Dermis microvascular lymphatic vessel endothelial cell (primary cell): ENCODE measurements around the gene CCNQ. TPM values are rescaled to one million over a fixed set of nuclear protein-coding genes. Genes with fewer than 3 reads are reported as not detected.

Source experiments
- DNase-seq, 2 donors: peaks; one replicate each; pipeline versions ENCODE4 v3.0.0 to v3.0.0-alpha.2; 2010; ENCODE audit warnings: low read depth in 2 of 2
- total RNA-seq: library from RNA; depleted of rRNA; stranded (reverse); fragments of >200 nt; gene quantifications from 2 replicates; pipeline ENCODE4 v1.2.1, GENCODE V29; 2014

Gene CCNQ
- total RNA-seq, 1 donor from 2014 or later: 39.0 TPM

GRCh38 chrX:153539171-153539978 is 59.6 kb downstream of the CCNQ start:
- peak; percentile 33 to 57 for DNase-seq

DNA sequence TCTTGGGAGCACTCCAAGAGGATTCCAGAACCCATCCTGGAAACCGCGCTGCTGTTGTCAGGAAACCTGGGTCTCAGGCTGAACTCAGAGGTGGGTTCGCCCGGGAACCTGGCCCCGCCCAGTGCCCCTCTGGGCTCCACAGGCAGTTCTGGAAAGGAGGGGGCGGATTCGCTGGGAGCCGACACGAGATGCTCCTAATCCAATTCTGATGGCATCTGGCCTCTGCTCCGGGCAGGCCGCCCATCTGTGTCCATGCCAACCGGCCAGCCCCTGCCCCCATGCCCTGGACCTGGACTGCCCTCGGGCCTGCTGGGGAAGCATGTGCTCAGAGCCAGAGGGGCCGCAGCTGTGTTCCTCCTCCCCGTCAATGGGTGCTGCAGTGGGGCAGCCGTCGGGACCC is 60.5 kb downstream of the CCNQ start:
- no peak for DNase-seq

Other genes starting within 250 kb of the CCNQ start
- not detected in 2 replicates for gene PNMA6E, start 197.8 kb downstream of the CCNQ start, total RNA-seq
- 0.39 and 0.89 TPM in 2 replicates for gene ZFP92, start 187.7 kb downstream of the CCNQ start, total RNA-seq
- 2.3 and 7.6 TPM in 2 replicates for gene TREX2, start 153.1 kb downstream of the CCNQ start, total RNA-seq
- gene HAUS7, start 128.6 kb downstream of the CCNQ start, total RNA-seq: 11.6 and 13.9 TPM in 2 replicates
- 12.1 and 70.9 TPM in 2 replicates for gene BGN, start 104.2 kb downstream of the CCNQ start, total RNA-seq
- not detected in 2 replicates for gene ATP2B3, start 81.5 kb downstream of the CCNQ start, total RNA-seq
- gene DUSP9, start 48.1 kb upstream of the CCNQ start, total RNA-seq: under 0.01 and 0.13 TPM in 2 replicates
- not detected in 2 replicates for gene PNCK, start 74.7 kb upstream of the CCNQ start, total RNA-seq
- gene SLC6A8, start 88.8 kb upstream of the CCNQ start, total RNA-seq: 5.5 and 5.9 TPM in 2 replicates
- gene BCAP31, start 125.2 kb upstream of the CCNQ start, total RNA-seq: 341 and 362 TPM in 2 replicates
- gene ABCD1, start 125.7 kb upstream of the CCNQ start, total RNA-seq: 6.2 and 9.1 TPM in 2 replicates
- 2.4 and 6.7 TPM in 2 replicates for gene PLXNB3, start 165.1 kb upstream of the CCNQ start, total RNA-seq
- 0.13 and 0.25 TPM in 2 replicates for gene SRPK3, start 181.9 kb upstream of the CCNQ start, total RNA-seq
- gene IDH3G, start 195.2 kb upstream of the CCNQ start, total RNA-seq: 35.9 and 49.6 TPM in 2 replicates
- gene SSR4, start 195.5 kb upstream of the CCNQ start, total RNA-seq: 134 and 155 TPM in 2 replicates
- 0.26 and 0.89 TPM in 2 replicates for gene PDZD4, start 231.4 kb upstream of the CCNQ start, total RNA-seq